T-helper 1 cell treated with Interleukin-12 subunit alpha and Interleukin-12 subunit beta and Interleukin-4 antibody, amounts not matched to agents 30 μg/mL and 1 μg/mL, for 36 hours (primary cell): ENCODE measurements around the gene HDAC8.
"Not testable (repeated sequence)": the region's sequence is repeated elsewhere in the genome, so short reads cannot be mapped to it uniquely, and the experiment has no call there.

Source experiments
- H3K27ac Mint-ChIP-seq: one replicate; pipeline ENCODE4 v1.8.0; 2021; ENCODE audit warnings: mild to moderate bottlenecking, mixed read lengths
- H3K27me3 Mint-ChIP-seq: one replicate; pipeline ENCODE4 v1.8.0; 2021; ENCODE audit warnings: low read depth, mixed read lengths
- H3K36me3 Mint-ChIP-seq: one replicate; pipeline ENCODE4 v1.8.0; 2021; ENCODE audit warnings: low read depth, mixed read lengths
- H3K4me1 Mint-ChIP-seq: one replicate; pipeline ENCODE4 v1.8.0; 2021; ENCODE audit warnings: low read depth, mixed read lengths
- H3K4me3 Mint-ChIP-seq: one replicate; pipeline ENCODE4 v1.8.0; 2021; ENCODE audit warnings: mild to moderate bottlenecking, moderate library complexity, mixed read lengths
- H3K9me3 Mint-ChIP-seq: one replicate; pipeline ENCODE4 v1.8.0; 2021; ENCODE audit warnings: mixed read lengths

HDAC8 gene

DNA sequence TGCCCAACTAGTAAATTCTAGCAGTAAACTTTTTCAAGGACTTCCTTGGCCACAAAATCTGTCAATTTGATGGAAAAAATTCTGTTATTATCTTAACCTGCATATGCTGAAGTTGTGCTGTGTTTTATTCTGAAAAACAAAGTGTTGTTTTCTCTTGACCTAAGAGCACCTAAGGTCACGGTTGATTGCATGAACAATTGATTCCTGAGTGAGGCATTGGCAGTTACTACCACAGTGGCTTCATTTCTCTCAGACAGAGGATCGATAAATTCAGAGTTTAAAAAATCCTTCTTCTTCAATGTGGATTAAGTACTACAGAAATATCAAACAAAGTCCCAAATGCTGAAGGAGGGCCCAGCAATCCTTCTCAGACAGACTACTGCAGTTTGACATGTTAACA lies 6.2 kb downstream of the HDAC8 start:
- Mint-ChIP-seq H3K27ac (no peak overlapping the region), H3K27me3 (no peaks in the 10 kb centered on the region), H3K36me3 (peaks cover 18% of the 10 kb centered on the region), H3K4me1 (no peaks in the 10 kb centered on the region), H3K9me3 (no peaks in the 10 kb centered on the region), H3K4me3 (no peak overlapping the region)

DNA sequence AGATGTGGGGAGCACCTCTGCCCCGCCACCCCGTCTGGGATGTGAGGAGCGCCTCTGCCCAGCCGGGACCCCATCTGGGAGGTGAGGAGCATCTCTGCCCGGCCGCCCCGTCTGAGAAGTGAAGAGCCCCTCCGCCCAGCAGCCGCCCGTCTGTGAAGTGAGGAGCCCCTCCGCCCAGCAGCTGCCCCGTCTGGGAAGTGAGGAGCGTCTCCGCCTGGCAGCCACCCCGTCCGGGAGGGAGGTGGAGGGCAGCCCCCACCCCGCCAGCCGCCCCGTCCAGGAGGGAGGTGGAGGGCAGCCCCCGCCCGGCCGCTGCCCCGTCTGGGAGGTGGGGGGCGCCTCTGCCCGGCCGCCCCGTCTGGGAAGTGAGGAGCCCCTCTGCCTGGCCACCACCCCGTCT lies 13.0 kb downstream of the HDAC8 start:
- not testable (repeated sequence) for H3K9me3 Mint-ChIP-seq, H3K4me1 Mint-ChIP-seq, H3K27me3 Mint-ChIP-seq, H3K27ac Mint-ChIP-seq, H3K4me3 Mint-ChIP-seq
- H3K36me3 Mint-ChIP-seq: peaks cover 22% of the 10 kb centered on the region

DNA sequence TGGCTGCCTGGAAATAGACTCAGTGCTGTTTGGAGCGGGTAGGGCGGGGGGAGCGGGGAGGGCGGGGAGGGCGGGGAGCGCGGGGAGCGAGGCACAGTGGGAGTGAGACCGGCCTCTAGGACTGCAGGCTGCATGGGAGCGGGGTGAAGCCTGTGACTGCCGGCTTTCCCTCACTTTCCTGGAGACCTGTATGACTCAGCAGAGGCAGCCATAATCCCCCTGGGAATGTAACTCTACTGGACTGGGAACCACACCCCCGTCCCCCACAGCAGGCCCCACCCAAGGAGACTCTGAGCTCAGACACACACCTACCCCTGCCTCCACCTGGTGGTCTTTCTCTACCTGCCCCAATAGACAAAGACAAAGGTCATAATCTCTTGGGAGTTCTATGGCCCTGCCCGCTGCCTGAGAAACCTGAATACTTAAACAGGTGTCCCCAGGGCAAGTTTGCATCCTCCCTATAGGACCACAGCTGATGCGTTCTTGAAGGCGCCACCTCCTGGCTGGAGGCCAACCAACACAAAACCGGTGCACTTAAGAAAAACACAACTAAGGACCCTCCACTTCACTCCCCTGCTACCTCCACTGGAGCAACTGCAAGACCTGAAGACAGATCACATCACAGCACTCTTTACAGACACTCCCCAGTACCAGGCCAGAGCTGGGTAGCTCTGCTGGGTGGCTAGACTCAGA lies 18.0 kb downstream of the HDAC8 start:
- Mint-ChIP-seq H3K9me3 (no peaks in the 10 kb centered on the region), H3K4me1 (peaks cover 9% of the 10 kb centered on the region), H3K27me3 (no peaks in the 10 kb centered on the region), H3K4me3 (no peak overlapping the region), H3K36me3 (peaks cover 7% of the 10 kb centered on the region), H3K27ac (no peak overlapping the region)

DNA sequence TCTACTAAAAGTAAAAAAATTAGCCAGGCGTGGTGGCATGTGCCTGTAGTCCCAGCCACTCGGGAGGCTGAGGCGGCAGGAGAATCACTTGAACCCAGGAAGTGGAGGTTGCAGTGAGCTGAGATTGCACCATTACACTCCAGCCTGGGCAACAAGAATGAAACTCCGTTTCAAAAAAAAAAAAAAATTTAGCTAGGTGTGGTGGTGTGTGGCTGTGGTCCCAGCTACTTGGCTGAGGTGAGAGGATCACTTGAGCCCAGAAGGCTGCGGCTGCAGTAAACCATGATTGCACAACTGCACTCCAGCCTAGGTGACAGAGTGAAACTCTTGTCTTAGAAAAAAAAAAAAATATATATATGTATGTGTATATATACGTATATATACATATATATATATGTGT lies 20.2 kb downstream of the HDAC8 start:
- H3K27ac Mint-ChIP-seq, H3K36me3 Mint-ChIP-seq, H3K27me3 Mint-ChIP-seq: not testable (repeated sequence)

DNA sequence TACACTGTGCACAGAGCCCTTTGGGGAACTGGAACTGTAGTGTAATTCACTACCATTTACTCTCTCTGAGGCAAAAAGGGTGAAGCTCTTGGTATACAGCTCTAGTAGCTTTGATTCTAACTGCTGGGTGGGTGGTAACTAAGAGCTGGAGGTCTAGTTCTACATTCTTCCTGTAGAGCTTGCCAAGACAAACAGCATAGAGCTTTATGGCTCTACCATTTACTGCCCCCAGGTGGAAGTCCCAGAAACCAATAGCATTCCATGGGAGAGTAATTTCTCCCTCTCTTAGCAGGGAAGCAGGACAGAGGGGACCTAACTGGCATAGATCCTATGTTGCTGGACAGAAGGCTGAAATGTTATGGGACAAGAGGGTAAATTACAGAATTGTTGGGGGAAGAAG lies 26.7 kb downstream of the HDAC8 start:
- Mint-ChIP-seq H3K9me3 (no peaks in the 10 kb centered on the region), H3K36me3 (peaks cover 17% of the 10 kb centered on the region), H3K4me1 (peaks cover 8% of the 10 kb centered on the region), H3K27ac (no peak overlapping the region), H3K4me3 (no peak overlapping the region), H3K27me3 (no peaks in the 10 kb centered on the region)

More for the DNA sequence above, 20.2 kb downstream of the HDAC8 start:
- H3K4me3 Mint-ChIP-seq, H3K4me1 Mint-ChIP-seq, H3K9me3 Mint-ChIP-seq: not testable (repeated sequence)

DNA sequence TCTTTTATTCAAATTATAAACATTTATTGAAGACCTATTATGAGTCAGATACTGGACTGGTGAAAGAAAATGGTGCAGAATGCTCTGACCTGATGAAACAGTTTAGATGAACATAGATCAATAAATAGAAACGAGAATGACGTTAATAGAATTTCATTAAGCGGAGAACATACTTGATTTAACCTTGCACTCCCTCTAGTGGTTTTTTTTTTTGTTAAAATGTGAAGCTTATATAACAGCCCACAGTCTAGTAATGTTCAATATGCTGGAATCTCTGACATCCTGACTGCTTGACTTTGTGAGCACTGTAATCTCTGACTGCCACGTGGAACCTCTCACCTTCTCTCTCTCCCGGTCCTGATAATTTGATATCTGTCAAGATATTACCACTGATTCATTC lies 32.3 kb downstream of the HDAC8 start:
- H3K4me1 Mint-ChIP-seq: peaks cover 3% of the 10 kb centered on the region

DNA sequence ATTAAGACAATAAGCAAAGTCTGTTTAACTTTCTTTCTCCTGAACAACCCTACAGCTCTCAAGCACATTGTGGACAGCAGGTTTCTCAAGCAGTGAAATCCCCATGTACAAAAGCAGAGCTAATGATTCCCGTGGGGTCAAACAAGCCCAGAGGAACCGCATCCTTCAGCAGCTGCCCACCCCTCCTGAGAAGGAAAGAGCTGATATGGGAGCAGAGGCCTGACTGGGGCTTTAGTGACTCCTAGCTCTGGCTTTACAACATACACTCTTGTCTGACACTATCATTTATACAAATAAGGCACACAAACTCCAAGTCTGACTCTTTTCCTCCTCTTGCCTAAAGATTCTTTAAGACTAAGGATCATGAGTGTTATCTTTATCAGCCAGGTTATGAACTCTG lies 32.8 kb downstream of the HDAC8 start:
- no peak overlapping the region for H3K4me3 Mint-ChIP-seq
- no peaks in the 10 kb centered on the region for H3K9me3 Mint-ChIP-seq
- H3K27me3 Mint-ChIP-seq: no peaks in the 10 kb centered on the region
- no peak overlapping the region for H3K27ac Mint-ChIP-seq
- H3K36me3 Mint-ChIP-seq: peaks cover 8% of the 10 kb centered on the region
- peaks cover 3% of the 10 kb centered on the region for H3K4me1 Mint-ChIP-seq

More for the DNA sequence above, 32.3 kb downstream of the HDAC8 start:
- H3K4me3 Mint-ChIP-seq: no peak overlapping the region
- no peak overlapping the region for H3K27ac Mint-ChIP-seq
- peaks cover 8% of the 10 kb centered on the region for H3K36me3 Mint-ChIP-seq
- no peaks in the 10 kb centered on the region for H3K27me3 Mint-ChIP-seq
- no peaks in the 10 kb centered on the region for H3K9me3 Mint-ChIP-seq

DNA sequence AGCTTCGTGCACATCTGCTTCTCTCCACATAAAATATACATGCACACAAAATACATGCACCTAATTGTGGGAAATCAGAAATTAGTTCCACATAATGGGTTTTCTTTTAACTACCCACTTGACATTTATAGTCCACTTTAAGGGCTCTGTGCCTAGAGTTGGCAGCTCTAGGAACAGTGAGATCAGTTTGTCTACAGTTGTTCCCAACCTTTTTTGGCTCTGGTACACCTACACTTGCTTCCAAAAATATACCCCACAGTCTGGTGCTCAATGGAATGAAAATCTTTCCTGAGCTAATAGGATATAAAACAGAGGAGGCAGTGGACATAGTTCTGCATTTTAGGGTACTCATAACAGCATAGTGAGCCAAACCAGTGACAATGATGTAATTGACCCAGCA lies 36.1 kb downstream of the HDAC8 start:
- H3K27me3 Mint-ChIP-seq: no peaks in the 10 kb centered on the region
- no peak overlapping the region for H3K4me3 Mint-ChIP-seq
- H3K4me1 Mint-ChIP-seq: no peaks in the 10 kb centered on the region
- no peaks in the 10 kb centered on the region for H3K36me3 Mint-ChIP-seq
- H3K27ac Mint-ChIP-seq: no peak overlapping the region
- no peaks in the 10 kb centered on the region for H3K9me3 Mint-ChIP-seq

DNA sequence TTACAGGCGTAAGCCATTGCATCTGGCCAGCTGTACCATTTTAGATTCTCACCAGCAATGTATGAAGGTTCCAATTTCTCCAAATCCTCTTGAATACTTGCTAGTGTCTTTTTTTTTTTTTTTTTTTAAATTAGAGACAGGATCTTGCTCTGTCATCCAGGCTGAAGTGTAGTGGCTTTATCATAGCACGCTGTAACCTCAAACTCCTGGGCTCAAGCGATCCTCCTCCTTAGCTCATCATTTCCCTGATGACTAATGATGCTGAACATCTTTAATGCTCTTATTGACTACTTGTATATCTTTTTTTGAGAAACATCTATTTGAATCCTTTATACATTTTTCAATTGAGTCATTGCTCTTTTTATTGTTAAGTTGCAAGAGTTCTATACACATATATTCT lies 40.3 kb downstream of the HDAC8 start:
- Mint-ChIP-seq H3K4me1 (peaks cover 3% of the 10 kb centered on the region), H3K27ac (no peak overlapping the region), H3K9me3 (no peaks in the 10 kb centered on the region), H3K36me3 (peaks cover 13% of the 10 kb centered on the region), H3K27me3 (no peaks in the 10 kb centered on the region), H3K4me3 (no peak overlapping the region)

DNA sequence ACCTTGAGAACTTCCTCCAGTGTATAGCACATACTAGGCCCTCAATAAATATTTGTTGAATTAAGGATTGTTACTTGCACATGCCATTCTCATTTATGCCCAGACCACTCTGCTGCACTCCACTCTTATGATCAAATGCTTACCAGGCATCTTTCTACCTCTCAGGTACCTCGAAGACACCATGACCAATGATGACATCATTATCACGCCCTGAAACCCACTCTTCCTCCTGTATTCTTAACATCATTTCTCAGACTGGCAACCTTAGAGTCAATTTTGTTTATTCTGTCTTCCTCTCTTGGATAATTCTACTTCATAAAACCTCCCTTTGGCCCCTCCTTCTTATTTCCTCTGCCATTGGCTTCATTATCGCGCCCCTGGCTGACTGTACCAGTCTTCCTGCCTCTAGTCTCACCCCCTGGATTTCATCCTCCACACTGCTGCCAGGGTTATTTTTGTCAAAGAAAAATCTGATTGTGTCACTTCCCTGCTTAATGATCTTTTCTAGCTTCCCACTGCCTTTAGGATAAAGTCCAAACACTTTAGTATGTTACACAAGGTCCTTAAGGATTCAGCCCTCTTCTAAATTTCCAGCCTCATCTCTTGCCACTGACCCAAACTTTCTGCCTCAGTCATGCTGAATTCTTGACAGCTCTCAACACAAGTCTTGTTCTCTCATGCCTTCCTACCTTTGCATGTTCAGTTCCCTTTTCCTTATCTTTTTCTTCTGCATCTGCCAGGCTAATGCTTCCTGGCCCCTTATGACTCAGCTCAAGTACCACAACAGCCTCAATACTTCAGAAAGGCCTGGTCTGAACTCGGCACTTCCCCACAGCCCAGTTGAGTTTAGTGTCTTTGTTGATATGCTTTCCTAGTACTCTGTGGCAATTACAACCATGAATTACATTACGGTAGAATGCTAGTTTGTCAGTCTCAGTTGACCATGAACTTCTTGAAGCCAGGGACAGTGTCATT lies 45.8 kb downstream of the HDAC8 start:
- Mint-ChIP-seq H3K4me1 (peaks cover 17% of the 10 kb centered on the region), H3K27me3 (no peaks in the 10 kb centered on the region), H3K9me3 (no peaks in the 10 kb centered on the region), H3K4me3 (no peak overlapping the region), H3K27ac (no peak overlapping the region), H3K36me3 (peaks cover 13% of the 10 kb centered on the region)

DNA sequence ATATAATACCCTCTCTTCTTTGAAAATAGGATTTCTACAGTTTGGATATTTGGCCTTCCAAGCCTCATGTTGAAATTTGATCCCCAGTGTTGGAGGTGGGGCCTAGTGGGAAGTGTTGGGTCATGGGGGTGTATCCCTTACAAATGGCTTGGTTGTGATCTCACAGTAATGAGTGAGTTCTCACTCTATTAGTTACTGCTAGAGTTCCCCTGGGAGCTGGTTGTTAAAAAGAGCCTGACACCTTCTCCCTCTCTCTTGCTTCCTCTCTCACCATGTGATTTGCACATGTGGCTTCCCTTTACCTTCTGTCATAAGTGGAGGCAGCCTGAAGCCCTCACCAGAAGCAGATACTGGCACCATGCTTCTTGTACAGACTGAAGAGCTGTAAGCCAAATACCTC lies 73.9 kb downstream of the HDAC8 start:
- Mint-ChIP-seq H3K4me3 (no peak overlapping the region), H3K9me3 (peaks cover 14% of the 10 kb centered on the region), H3K4me1 (no peaks in the 10 kb centered on the region)

DNA sequence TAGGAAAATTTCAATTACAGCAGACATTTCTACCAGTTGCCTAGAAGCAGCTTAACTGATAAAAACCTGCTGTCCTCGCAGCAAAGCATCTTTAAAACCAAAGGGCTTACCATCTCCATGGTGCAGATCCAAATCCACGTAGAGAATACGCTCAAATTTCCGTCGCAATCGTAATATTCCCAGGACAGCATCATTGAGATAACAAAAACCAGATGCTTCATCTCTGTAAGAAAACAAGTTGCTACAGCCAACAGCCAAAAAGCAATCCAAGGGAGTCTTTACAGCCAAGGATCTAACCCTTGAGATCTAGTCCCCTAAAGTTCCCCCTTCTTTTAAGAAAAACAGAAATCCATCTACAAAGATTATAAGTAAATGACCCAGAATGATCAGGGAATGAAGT lies 77.6 kb downstream of the HDAC8 start:
- no peak overlapping the region for H3K4me3 Mint-ChIP-seq
- H3K36me3 Mint-ChIP-seq: peaks cover 23% of the 10 kb centered on the region
- peaks cover 8% of the 10 kb centered on the region for H3K4me1 Mint-ChIP-seq
- H3K27ac Mint-ChIP-seq: no peak overlapping the region
- H3K27me3 Mint-ChIP-seq: no peaks in the 10 kb centered on the region
- H3K9me3 Mint-ChIP-seq: peaks cover 11% of the 10 kb centered on the region

More for the DNA sequence above, 73.9 kb downstream of the HDAC8 start:
- peaks cover 10% of the 10 kb centered on the region for H3K36me3 Mint-ChIP-seq
- no peaks in the 10 kb centered on the region for H3K27me3 Mint-ChIP-seq
- H3K27ac Mint-ChIP-seq: no peak overlapping the region

DNA sequence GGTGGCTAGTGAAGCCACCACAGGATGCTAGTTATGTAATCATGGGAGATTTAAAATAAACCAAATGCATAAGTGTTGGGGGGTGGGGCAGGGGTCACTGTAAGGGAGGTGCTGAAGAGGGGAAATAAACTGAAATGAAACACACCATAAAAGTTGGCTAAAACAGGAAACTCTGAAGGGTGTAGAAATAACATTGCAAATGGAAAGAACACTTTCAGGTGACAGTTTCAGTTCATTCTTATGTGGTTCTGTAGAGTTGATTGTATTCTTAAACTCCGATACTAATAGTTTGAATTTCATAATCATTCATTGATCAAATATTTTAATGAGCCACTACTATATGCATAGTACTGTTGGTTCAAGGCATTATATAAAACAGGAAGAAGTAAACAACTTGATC lies 80.1 kb downstream of the HDAC8 start:
- Mint-ChIP-seq H3K36me3 (peaks cover 28% of the 10 kb centered on the region), H3K27me3 (no peaks in the 10 kb centered on the region), H3K4me3 (no peak overlapping the region), H3K9me3 (no peaks in the 10 kb centered on the region), H3K4me1 (peaks cover 8% of the 10 kb centered on the region), H3K27ac (no peak overlapping the region)

DNA sequence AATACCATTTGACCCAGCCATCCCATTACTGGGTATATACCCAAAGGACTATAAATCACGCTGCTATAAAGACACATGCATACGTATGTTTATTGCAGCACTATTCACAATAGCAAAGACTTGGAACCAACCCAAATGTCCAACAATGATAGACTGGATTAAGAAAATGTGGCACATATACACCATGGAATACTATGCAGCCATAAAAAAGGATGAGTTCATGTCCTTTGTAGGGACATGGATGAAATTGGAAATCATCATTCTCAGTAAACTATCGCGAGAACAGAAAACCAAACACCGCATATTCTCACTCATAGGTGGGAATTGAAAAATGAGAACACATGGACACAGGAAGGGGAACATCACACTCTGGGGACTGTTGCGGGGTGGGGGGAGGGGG lies 82.4 kb downstream of the HDAC8 start:
- not testable (repeated sequence) for H3K27ac Mint-ChIP-seq

DNA sequence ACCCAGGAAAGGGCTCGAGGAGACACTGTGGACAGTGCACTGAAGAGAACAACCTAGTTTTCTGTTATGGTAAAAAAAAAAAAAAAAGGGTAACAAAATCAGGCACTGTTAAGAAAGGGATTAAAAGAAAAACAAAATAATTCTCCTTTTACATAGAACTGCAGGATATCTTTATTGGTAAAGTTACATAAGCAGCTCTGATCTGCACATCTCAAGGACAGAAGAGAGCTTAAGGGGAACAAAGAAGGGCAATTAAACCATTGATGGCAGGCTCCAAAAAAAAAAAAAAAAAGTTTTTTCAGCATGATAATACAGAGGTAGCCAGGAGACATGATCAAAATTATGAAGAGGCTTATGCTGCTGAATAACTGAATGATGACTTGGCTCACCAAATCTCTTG lies 85.0 kb downstream of the HDAC8 start:
- H3K27me3 Mint-ChIP-seq: no peaks in the 10 kb centered on the region
- H3K27ac Mint-ChIP-seq: no peak overlapping the region
- H3K36me3 Mint-ChIP-seq: peaks cover 24% of the 10 kb centered on the region
- peaks cover 4% of the 10 kb centered on the region for H3K4me1 Mint-ChIP-seq
- no peaks in the 10 kb centered on the region for H3K9me3 Mint-ChIP-seq
- no peak overlapping the region for H3K4me3 Mint-ChIP-seq

More for the DNA sequence above, 82.4 kb downstream of the HDAC8 start:
- not testable (repeated sequence) for H3K4me3 Mint-ChIP-seq, H3K9me3 Mint-ChIP-seq, H3K4me1 Mint-ChIP-seq, H3K27me3 Mint-ChIP-seq
- peaks cover 33% of the 10 kb centered on the region for H3K36me3 Mint-ChIP-seq
